ENCODE data around the gene BMAL1.

- TF ChIP-seq POLR2AphosphoS5 (IDR thresholded peaks at IDR 0.05; ENCODE audit: low read depth, low read length): no peak
- TF ChIP-seq CTCF (IDR thresholded peaks at IDR 0.05; ENCODE audit: control extremely low read depth in 1 of 3, insufficient read depth in 1 of 3, low read depth in 1 of 3, low read length in 3 of 3): no peak
- no peak for TF ChIP-seq POLR2A (IDR thresholded peaks at IDR 0.05; ENCODE audit: control extremely low read depth in 1 of 2, low read depth in 2 of 2, low read length in 2 of 2)
- no peak for TF ChIP-seq CREB1 (IDR thresholded peaks at IDR 0.05)
- TF ChIP-seq SP1 (IDR thresholded peaks at IDR 0.05; ENCODE audit: low read depth, low read length): no peak
Observed at GRCh38 chr11:13249177-13249576, 28.4 kb upstream of the BMAL1 start.

Data from H1 (cell line).